ELF-1 (cell line): ENCODE data around the gene PPP5C.
"Not testable (repeated sequence)": the region's sequence is repeated elsewhere in the genome, so short reads cannot be mapped to it uniquely, and the experiment has no call there.

ENCODE experiments used
- DNase-seq: peaks from one replicate; pipeline ENCODE4 v3.0.0-alpha.2; 2016; ENCODE audit warnings: low read depth, low spot score

The PPP5C gene

DNA sequence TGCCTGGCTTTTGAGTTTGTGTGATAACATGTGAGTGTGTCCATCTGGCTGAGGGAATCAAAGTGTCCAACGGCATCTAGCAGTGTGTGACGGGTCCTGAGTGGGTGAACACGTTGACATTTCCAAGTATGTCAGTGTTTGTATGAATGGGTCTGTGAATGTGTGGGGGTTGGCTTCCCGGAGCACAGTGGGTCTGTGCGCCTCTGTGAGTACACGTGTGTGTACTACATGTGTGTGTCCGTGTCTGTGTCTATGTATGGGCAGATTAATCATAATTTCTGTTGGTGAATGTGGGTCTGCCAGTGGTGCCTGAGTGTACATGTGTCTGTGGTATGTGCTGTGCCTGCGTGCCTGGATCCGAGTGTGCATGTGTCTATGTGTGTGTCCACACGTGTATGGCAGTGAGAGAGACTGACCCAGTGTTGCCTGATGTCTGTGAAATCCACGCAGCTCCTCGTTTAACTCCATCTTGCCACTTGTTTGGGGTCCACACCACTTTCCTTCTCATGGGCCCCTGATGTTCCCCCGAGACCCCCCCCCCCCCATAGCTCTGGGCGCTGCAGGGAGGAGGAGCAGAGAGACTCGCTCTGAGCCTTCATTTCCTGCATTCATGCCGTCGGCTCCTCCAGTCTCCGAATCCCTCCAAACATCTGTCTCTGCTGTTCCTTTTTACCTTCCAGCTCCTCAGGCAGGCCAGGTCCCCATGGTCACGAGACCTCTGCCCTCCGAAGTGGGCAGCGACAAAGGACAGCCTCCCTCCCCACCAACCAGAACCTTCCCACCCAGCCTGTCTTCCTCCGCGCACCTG, 61.2 kb downstream of the PPP5C start:
- no peak for DNase-seq

DNA sequence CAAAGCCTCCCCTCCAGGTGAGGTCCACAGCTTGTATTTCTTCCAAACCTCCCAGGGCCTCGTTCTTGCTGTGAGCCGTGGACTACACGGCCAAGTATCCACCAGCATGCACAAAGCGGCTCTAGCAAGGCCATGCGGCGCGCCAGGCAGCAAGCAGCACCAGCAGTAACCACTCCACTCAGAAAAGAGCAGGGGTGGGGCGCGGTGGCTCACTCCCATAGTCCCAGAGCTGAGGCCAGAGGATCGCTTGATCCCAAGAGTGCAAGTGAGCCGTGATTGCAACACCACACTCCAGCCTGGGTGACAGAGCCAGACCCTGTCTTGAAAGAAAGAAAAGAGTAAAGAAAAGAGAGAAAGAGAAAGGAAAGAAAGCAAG, 61.8 kb downstream of the PPP5C start:
- no peak for DNase-seq

DNA sequence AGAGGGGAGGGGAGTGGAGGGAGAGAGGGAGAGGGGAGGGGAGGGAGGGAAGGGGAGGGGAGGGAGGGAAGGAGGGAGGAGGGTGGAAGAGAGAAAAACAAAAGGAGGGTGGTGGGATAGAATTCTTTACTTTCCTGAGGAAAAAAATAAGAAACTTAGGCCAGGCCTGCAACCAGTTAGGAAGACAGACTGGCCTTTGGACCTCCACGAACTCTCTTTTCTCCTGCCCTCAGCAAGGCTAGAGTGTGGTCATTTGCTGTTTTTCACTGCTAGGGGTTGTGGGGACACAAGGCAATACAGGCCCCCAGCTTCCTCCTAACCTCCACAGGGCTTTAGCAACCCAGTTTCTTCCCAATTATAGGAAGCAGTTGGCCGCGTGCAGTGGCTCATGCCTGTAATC, 62.3 kb downstream of the PPP5C start:
- DNase-seq: no peak

DNA sequence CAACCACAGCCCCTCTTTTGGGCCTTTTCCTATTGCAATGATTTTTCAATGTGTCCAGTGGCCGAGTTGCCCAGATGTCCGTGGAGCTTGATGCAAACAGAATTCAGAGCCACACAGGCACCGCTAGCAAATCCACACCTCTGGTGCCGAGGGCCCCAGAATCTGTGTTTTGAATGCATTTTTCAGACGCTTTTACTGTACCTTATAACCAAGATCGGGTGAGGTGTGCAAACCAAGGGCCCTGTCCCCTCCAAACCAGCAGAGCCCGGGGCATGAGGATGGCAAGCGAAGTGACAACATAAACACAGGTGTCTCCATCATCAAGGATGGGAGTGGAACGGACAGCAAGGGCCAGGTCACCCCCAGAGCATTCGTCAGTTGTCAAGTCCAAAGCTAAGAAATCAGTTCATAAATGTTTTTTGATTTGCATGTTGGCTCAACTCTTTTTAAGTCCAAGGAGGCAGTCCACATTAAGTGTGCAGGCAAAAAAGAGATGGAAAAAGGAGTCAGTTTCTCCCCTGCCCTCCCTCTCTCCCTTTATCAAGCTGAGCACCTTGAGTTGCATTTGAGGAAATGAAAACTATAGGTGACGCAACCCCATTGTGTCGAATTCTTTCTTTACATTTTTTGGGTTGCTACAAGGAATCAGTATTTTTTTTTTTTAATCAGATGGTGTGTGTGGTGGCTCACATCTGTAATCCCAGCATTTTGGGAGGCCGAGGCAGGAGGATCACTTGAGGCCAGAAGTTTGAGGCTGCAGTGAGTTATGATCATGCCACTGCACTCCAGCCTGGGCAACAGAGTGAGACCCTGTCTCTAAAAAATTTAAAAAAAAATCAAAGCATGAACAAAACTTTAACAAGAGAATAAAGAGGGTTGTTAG, 63.6 kb downstream of the PPP5C start:
- no peak for DNase-seq

DNA sequence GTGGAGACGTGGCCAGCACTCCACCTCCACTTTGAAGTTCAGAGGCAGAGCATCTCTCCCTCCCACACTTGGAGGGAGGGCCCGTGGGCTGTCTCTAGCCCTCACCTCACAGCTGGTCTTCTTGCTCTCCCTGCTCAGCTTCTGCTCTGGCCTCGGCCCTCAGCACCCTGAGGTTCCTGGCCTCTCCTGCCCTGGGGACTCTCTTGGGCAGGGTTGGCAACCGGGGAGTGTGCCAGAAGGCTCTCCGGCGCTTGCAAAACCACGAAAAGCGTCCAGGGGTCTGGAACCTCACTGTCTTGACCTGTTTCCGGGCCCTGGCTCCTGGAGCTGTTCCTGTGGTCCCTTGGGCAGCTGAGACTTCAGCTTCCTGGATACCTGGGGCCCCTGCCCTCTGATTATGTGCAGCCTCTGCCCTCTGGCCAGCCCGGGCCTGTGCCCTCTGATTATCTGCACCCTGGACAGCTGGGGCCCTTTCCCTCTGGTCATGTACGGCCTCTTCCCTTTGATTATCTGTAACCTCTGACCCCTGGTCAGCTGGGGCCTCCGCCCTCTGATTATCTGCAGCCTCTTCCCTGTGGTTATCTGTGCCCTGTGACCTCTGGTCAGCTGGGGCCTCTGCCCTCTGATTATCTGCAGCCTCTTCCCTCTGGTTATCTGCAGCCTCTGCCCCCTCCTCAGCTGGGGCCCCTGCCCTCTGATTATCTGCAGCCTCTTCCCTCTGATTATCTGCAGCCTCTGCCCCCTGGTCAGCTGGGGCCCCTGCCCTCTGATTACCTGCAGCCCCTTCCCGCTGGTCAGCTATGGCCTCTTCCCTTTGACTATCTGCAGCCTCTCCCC, 64.4 kb downstream of the PPP5C start:
- no peak for DNase-seq

DNA sequence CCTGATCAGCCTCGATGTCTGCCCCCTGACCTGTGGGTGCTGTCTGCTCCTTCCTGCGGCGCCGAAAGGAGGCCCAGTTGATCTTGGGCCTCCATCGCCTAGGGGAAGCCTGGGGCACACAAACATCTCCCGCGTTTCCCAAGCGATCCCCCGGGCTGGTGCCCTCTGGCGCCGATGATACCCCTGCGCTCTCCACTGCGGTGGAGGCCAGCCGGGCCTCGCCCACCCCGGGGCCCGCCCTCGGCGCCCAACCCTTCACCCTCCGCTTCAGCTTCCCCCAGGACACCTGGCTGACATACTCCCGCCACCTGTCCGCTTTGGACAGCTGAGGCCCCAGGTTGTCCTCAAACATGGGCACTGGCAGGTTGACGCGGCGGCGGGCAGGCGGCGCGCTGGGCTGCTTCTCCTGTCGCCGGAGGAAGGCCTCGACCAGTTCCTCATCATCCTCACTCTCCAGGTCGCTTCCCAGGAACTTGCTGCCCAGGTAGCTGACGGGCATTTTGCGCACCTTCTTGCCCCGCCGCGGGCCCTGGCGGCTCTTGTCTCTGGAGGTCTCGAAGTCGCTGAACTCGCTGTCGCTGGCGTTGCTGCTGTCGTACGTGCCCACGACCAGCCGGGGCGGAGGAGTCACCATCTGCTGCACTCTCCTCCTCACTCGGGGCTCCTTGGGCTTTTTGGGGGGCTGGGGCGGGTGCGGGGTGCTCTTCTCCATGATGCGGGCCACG, 65.2 kb downstream of the PPP5C start:
- DNase-seq: peak; percentile 49

DNA sequence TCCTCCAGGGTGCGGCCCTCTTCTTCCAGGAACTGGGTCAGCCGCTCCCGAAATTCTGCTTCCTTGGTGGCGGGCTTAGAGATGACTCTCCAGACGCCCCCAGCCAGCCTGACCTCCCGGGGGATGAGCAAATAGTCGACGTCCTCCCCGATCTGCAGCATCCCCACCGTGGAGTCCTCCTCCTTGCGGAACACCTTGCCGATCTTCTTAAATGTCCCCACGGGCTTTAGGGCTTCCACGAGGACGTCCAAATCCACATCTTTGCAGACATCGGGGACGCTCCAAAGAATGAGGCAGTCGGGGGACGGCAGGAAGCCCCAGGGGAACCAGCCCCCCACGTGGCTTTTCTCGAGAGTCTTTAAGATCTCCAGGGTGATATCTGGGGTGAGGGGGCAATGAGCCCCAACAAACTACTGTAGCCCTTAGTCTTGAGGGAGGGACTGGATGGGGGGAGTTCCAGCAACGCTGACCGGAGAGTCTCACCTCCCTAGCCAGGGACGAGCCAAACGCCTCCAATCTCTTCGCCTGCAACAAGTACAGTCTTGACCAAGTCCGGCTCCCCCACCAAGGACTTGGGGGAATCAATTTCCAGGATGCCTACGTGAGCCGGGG, 65.9 kb downstream of the PPP5C start:
- DNase-seq: no peak

DNA sequence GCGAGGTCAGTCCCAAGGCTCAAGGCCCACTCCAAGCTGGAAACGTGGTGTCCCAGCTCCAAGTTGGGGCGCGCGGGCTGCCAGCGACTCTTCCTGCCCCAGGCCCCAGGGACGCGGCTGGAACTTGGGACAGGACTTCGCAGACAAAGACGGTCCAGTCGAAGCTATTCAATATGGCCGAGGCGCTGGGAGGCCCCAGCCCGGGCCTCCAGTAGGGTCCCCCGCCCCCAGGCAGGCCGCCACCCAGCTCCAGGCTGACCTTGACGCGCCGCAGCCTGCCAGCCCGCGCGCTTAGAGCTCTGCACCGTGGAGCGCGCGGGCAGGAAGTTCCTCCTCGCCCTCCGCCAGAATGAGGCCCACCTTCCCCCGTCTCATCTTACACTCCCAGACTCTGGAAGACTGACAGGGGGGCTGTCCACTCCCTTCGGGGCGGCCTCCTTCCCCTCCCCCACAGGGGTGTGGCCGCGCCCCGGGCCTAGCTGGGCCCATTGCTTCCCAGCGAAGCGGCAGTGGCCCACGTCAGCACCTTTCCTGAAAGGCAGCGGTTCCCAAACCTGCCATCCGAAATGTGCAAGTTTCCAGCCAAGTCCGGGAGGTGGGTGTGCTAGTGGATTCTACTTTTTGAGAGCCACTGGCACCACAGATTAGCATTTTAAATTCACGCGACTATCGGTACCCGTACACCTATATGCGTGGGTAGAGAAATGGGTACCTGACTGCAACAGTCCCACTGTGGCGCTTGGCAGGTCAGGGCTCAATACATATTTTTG, 66.6 kb downstream of the PPP5C start, which contains the start of gene CCDC8:
Gene CCDC8 (minus strand): TSS at position 303 of the 770 bp plus-strand sequence. CDS start 754 bp downstream, outside the sequence.
- DNase-seq: peak; percentile 98

DNA sequence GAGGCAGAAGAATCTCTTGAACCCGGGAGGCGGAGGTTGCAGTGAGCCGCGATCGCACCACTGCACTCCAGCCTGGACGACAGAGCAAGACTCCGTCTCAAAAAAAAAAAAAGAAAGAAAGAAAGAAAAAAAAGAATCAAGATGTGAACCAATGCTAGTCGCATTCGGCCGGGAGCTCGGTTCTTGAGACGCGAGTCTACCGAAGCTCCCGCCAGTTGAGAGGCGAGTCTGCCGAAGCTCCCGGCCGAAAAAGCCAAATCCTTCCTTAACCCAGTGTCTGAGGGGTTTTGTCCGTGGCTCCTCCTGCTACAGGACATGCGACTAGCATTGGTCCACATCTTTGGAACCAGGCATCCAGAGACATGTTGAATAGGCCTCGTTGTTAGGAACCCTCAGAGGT, 68.0 kb downstream of the PPP5C start:
- not testable (repeated sequence) for DNase-seq

DNA sequence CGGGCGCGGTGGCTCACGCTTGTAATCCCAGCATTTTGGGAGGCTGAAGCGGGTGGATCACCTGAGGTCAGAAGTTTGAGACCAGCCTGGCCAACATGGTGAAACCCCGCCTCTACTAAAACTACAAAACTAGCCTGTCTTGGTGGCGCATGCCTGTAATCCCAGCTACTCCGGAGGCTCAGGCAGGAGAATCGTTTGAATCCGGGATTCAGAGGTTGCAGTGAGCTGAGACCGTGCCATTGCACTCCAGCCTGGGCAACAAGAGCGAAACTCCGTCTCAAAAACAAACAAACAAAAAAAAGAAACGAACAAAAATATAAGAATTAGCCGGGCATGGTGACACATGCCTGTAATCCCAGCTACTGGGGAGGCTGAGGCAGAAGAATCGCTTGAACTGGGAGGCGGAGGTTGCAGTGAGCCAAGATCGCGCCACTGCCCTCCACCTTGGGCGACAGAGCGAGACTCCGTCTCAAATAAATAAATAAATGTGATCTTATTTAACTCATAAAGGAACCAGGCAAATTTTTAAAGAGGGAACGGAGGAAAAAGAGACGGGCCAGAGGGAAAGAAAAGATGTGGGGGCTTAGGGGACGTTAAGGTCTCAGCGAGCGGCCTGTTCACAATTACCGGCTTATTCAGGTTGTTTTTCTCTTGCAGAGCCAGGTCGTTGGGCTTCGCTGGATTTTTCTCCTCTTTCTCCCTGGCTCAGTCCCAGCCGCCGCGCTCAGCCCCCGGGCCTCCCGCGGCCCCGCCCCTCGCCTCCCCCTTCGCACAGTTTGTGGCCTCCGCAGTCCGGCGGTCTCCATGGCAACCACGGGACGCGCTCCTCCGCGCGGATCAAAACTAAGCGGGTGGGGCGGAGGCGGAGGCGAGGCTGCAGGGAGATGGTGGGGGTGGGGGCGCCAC, 69.2 kb downstream of the PPP5C start:
- DNase-seq: peak; percentile 95

DNA sequence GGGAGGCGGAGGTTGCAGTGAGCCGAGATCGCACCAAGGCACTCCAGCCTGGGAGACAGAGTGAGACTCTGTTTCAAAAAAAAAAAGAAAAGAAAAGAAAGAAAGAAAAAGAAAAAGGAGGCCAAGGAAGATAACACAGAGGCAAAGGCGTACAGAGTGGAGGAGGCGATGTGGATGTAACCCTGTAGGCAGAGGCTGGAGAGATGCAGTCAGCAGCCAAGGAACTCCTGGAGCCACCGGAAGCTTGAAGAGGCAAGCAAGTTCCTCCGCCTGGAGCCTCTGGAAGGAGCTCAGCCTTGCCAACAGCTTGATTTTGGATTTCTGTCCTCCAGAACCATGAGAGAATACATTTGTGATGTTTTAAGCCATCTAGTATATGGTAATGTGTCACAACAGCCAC, 73.2 kb downstream of the PPP5C start:
- no peak for DNase-seq

DNA sequence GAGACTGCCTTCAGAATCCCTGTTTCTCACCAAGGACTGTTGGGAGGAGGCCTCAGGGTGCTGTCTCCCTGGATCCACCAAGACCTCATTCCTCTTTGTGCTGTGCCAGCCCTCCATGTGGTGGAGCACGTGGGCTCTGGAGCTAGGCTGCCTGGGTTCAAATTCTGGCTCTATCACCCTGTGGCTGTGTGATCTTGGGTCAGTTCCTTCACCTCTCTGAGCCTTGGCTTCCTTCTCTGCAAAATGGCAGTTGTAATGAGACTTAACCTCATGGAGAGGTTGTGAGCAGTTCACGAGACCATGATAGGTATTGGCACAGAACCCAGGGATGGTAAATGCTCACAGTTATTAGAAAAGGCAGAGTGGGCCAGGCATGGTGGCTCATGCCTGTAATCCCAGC, 75.5 kb downstream of the PPP5C start:
- DNase-seq: no peak

DNA sequence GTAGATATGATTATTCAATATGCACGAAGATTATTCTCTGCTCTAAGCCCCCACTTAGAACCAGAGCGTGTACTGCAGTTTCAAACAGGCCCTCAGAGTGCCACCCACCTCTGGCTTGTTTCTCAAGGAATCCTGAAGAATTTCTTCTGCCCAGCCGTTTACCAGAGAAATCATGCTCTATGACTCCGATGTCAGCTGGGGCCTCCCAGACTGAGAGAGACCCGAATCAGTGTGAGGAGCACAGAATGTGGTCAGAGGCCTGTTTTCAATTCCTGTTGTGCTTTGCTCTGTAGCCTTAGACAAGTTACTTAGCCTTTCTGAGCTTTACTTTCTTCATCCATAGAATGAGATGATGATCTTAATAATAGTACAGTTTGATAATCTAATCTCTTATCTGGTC, 76.3 kb downstream of the PPP5C start:
- DNase-seq: no peak

DNA sequence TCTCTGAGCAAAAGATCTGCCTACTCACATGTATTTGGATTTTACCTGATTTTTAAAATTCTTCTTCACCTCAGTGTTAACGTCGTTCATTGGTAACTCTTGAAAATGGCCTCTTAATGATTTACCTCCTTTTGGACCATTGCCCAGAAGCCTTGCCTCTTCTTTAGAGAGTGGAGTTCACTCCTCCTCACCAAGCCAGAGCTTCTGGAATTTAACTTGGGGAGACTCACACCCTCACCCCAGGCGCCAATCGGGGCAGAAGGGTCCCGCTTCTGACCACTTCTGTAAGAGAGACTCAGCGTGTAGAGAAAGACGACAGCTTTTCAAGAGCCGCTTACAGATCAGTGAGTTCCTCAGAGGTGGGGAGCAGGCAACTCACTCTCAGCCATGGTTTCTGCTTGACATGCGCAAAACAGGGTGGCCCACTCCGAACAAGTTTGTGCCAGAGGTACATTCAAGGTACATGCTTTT, 79.2 kb downstream of the PPP5C start:
- DNase-seq: no peak

DNA sequence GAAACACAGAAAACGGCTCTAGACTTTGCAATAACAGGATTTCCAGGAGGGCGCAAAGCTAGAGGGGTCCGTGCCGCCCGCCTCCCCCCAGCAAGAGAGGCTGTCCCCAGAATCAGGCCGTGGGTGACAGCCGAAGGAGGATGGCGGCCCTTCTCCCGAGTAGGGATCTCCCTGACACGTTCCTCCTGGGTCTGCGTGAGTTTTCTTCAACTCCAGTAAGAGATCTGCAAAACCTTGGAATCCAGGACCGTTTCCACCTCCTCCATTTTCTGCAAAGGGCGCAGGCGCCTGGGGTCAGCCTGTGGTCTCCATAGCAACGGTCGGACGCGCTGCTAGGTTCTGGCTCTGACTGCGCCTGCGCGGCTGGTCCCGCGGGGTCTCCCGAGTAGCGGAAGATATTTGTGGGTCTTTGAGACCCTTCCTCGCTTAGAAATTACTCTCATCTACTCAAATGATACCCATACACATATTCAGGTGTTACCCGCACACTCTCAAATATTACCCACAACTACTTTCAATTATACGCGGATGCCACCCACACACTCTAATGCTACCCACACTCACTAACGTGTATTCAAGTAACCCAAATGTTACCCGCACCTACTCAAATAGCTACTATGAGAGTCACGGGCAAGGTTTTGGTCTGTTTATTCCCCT, 79.7 kb downstream of the PPP5C start:
- DNase-seq: peak; percentile 86

DNA sequence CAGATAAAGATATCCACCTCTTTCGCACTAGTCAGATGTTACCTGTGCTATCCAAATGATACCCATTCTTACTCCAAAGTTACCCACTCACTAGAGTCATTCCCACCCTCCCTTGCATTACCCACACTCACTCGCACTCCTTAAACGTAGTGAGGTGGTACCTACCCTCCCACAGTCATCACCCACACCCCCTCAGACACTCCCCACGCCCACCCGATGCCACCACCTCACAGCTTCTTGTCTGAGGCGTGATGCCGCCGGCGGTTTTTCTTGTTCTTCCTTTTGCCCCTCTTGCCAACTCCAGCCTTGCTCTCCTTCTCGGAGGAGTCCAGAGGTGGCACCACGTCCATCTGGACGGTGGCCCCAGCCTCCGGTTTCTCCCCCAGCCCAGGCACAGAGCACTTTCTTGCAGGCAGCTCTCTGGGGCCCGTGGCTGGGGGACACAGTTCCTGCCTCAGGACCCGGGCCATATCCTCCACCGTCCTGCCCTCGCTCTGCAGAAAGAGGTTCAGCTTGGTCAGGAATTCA, 80.7 kb downstream of the PPP5C start:
- DNase-seq: no peak

DNA sequence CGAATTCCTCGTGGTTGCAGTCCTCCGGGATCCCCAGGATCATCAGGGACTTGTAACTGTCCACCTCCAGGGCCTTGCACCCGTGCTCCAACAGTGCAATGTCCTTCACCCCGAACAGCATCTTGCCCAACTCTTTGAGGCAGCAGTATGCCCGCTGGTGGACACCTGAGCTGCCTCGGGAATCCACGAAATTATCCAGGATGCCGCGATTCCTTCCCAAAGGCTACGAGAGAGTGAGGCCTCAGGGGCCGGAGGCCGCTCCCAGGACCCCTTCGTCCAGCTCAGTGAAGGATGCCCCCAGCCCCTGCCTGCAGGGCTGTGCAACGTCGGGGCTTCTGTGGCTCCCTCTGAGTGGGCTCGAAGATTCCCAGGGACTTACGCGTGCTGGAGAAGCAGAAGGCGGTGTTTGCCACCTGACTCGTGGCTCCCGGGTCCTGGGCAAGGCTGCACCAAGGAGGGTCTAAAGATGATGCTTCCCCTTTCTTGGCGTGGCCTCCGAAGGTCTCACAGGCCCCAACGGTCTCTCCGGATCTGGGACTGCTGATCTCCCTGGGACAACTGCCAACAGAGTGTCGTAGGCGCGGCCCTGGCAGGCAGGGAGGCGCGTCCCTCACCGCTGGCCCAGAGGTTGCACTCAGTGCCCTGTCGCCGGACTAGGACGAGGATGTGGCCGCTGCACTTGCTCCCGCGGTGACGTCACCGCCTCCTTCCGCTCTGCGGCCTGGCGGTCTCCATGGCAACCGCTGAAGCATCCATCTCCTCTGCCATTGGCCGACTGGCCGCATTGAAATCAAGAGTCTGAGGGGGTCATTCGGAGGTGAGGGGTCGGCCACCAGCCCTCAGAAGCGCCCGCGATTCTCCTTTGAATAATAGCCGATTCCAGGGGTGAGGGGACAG, 81.6 kb downstream of the PPP5C start, which contains the start of gene PNMA8C:
Gene PNMA8C (minus strand): TSS at position 698 of the 897 bp plus-strand sequence. CDS start 577 bp downstream, at position 121.
- peak; percentile 86 for DNase-seq
